Prostate gland (tissue), 2 donors: ENCODE results near the gene MFF. TPM values are rescaled to one million over a fixed set of nuclear protein-coding genes. Genes with fewer than 3 reads are reported as not detected.

ENCODE experiments used
- DNase-seq: peaks from one replicate; pipeline ENCODE4 v3.0.0-alpha.2; 2019; ENCODE audit warnings: low spot score
- H3K27ac ChIP-seq, 2 donors: fragments of 200-600 bp; sonication (generic); 2 replicates each; pipeline ENCODE4 v1.5.1; 2017 to 2019
- H3K27me3 ChIP-seq: fragments of 200-600 bp; sonication (generic); replicated peaks from 2 replicates; pipeline ENCODE4 v1.5.1; 2019; ENCODE audit not compliant: insufficient read depth
- H3K36me3 ChIP-seq, 2 donors: fragments of 200-600 bp; sonication (generic); 1 replicate in 1 of 2; 2 replicates in 1 of 2; pipeline versions ENCODE4 v1.5.1 to v1.8.1; 2017 to 2019
- H3K4me1 ChIP-seq: fragments of 200-600 bp; sonication (generic); replicated peaks from 2 replicates; pipeline ENCODE4 v1.5.1; 2019
- H3K4me3 ChIP-seq, 2 donors: fragments of 200-600 bp; sonication (generic); 2 replicates each; pipeline ENCODE4 v1.5.1; 2017 to 2019
- H3K9me3 ChIP-seq: fragments of 200-600 bp; sonication (generic); 2 replicates; pipeline ENCODE4 v1.5.1; 2017
- CTCF ChIP-seq, 4 experiments: fragments of 200-600 bp in 2 of 4; fragments of 450-650 bp in 2 of 4; sonication (generic) in 2 of 4; IDR thresholded peaks; 1 replicate in 3 of 4; 2 replicates in 1 of 4; pipeline ENCODE4 v1.5.1; 2016 to 2019; ENCODE audit warnings: antibody characterized with exemption in 4 of 4, mild to moderate bottlenecking in 2 of 4, moderate library complexity in 2 of 4
- POLR2A ChIP-seq: fragments of 450-650 bp; IDR thresholded peaks from one replicate; pipeline ENCODE4 v1.6.1; 2016; ENCODE audit warnings: antibody characterized with exemption, mild to moderate bottlenecking
- POLR2AphosphoS5 ChIP-seq: sonication (generic); formaldehyde crosslinking; IDR thresholded peaks from one replicate; pipeline ENCODE4 v1.6.1; 2017; ENCODE audit warnings: antibody characterized with exemption
- WGBS: methylation state at CpG from one replicate; pipeline ENCODE4 v1.1.5; 2018; 5-methylcytosine and 5-hydroxymethylcytosine counted together
- intact Hi-C: fragments of 100-400 bp; cut with DNase I; formaldehyde crosslinking; loops from one replicate; pipeline ENCODE4 v1.14.2; 2022
- total RNA-seq, 2 donors: library from RNA; depleted of rRNA; stranded (reverse); fragments of >200 nt; gene quantifications; one replicate each; pipeline ENCODE4 v1.1.0, GENCODE V29; 2016

The MFF gene
- total RNA-seq, 2 donors from 2014 or later, result 94.7 to 180 TPM

- 93% methylated on average over 4 of the region's 4 CpGs for WGBS
- intact Hi-C loops, result no loop called here
- TF ChIP-seq CTCF (IDR thresholded peaks at IDR 0.05) (no peak), POLR2AphosphoS5 (no peak), POLR2A (no peak)
- H3K4me1 ChIP-seq, result no peaks in the 10 kb centered on the region
- DNase-seq, result no peak
- no peaks in the 10 kb centered on the region for H3K27me3 ChIP-seq
- H3K27ac ChIP-seq, result no peak overlapping the region
- H3K4me3 ChIP-seq, result no peak overlapping the region
- no peaks in the 10 kb centered on the region for H3K9me3 ChIP-seq
- no peaks in the 10 kb centered on the region for H3K36me3 ChIP-seq
Observed at GRCh38 chr2:227308784-227309183, 16.3 kb upstream of the MFF start.

GRCh38 chr2:227310756-227311110, 14.3 kb upstream of the MFF start:
- no peaks in the 10 kb centered on the region for H3K4me1 ChIP-seq
- H3K36me3 ChIP-seq, result no peaks in the 10 kb centered on the region
- TF ChIP-seq POLR2AphosphoS5 (no peak), CTCF (IDR thresholded peaks at IDR 0.05) (no peak), POLR2A (no peak)
- no peak for DNase-seq
- 91% methylated on average over 4 of the region's 4 CpGs for WGBS
- intact Hi-C loops, result no loop called here
- no peak overlapping the region for H3K27ac ChIP-seq
- H3K9me3 ChIP-seq, result no peaks in the 10 kb centered on the region
- H3K4me3 ChIP-seq, result no peak overlapping the region
- H3K27me3 ChIP-seq, result no peaks in the 10 kb centered on the region

GRCh38 chr2:227311861-227312506, 13.1 kb upstream of the MFF start:
- Histone ChIP-seq H3K27me3 (no peaks in the 10 kb centered on the region), H3K36me3 (no peaks in the 10 kb centered on the region), H3K4me1 (no peaks in the 10 kb centered on the region), H3K27ac (no peak overlapping the region), H3K4me3 (no peak overlapping the region), H3K9me3 (no peaks in the 10 kb centered on the region)
- TF ChIP-seq CTCF (IDR thresholded peaks at IDR 0.05), result no peak
- TF ChIP-seq POLR2AphosphoS5, result no peak
- no peak for TF ChIP-seq POLR2A
- intact Hi-C loops, result no loop called here
- no peak for DNase-seq
- 95% methylated on average over 5 of the region's 5 CpGs for WGBS

GRCh38 chr2:227312579-227312978, 12.5 kb upstream of the MFF start:
- Histone ChIP-seq H3K27ac (no peak overlapping the region), H3K4me1 (no peaks in the 10 kb centered on the region), H3K4me3 (no peak overlapping the region), H3K36me3 (no peaks in the 10 kb centered on the region), H3K9me3 (no peaks in the 10 kb centered on the region), H3K27me3 (no peaks in the 10 kb centered on the region)
- DNase-seq, result no peak
- TF ChIP-seq POLR2AphosphoS5, result no peak
- intact Hi-C loops, result no loop called here
- 52% methylated on average over 2 of the region's 2 CpGs for WGBS

- Histone ChIP-seq H3K9me3 (no peaks in the 10 kb centered on the region), H3K4me3 (no peak overlapping the region), H3K36me3 (no peaks in the 10 kb centered on the region), H3K27ac (no peak overlapping the region), H3K4me1 (no peaks in the 10 kb centered on the region), H3K27me3 (no peaks in the 10 kb centered on the region)
- DNase-seq, result no peak
- intact Hi-C loops, result no loop called here
- TF ChIP-seq CTCF (IDR thresholded peaks at IDR 0.05) (no peak), POLR2AphosphoS5 (no peak), POLR2A (no peak)
- WGBS, result 93% methylated on average over 1 of the region's 1 CpG
Observed at GRCh38 chr2:227313310-227313709, 11.7 kb upstream of the MFF start.
